IgD-negative memory B cell (primary cell): Measurements from ENCODE around the gene TAF11L13. TPM values are rescaled to one million over a fixed set of nuclear protein-coding genes. Genes with fewer than 3 reads are reported as not detected.

Experiments used
- H3K27ac Mint-ChIP-seq, 3 donors: one replicate each; pipeline ENCODE4 v1.8.0; 2020 to 2022; ENCODE audit warnings: mild to moderate bottlenecking in 3 of 3, mixed read lengths in 3 of 3, moderate library complexity in 1 of 3
- H3K27me3 Mint-ChIP-seq: one replicate; pipeline ENCODE4 v1.8.0; 2021; ENCODE audit warnings: mixed read lengths
- H3K36me3 Mint-ChIP-seq: one replicate; pipeline ENCODE4 v1.8.0; 2020; ENCODE audit warnings: mild to moderate bottlenecking, mixed read lengths
- H3K4me1 Mint-ChIP-seq, 3 donors: one replicate each; pipeline ENCODE4 v1.8.0; 2020 to 2022; ENCODE audit warnings: mixed read lengths in 3 of 3, mild to moderate bottlenecking in 1 of 3
- H3K4me3 Mint-ChIP-seq, 4 donors: one replicate each; pipeline ENCODE4 v1.8.0; 2020 to 2022; ENCODE audit warnings: mild to moderate bottlenecking in 4 of 4, mixed read lengths in 4 of 4, moderate library complexity in 3 of 4
- H3K9me3 Mint-ChIP-seq, 3 donors: one replicate each; pipeline ENCODE4 v1.8.0; 2020 to 2021; ENCODE audit warnings: mixed read lengths in 3 of 3, mild to moderate bottlenecking in 1 of 3
- polyA plus RNA-seq: library from polyadenylated mRNA; unstranded; fragments of 300-500 nt; fragmentation: Illumina TruSeq; gene quantifications from one replicate; pipeline ENCODE4 v1.2.3, GENCODE V29; 2021

Gene TAF11L13
- polyA plus RNA-seq, 1 donor from 2014 or later: not detected

- Mint-ChIP-seq H3K4me3 (no peak overlapping the region), H3K27me3 (no peaks in the 10 kb centered on the region), H3K27ac (no peak overlapping the region), H3K36me3 (peaks cover 1% of the 10 kb centered on the region), H3K4me1 (peaks cover 0 to under 1% (median 0%) of the 10 kb centered on the region in 3 donors), H3K9me3 (peaks cover 0 to under 1% (median 0%) of the 10 kb centered on the region in 3 donors)
These were observed 24.0 kb downstream of the TAF11L13 start for GRCh38 chr5:17655921-17656320.

DNA sequence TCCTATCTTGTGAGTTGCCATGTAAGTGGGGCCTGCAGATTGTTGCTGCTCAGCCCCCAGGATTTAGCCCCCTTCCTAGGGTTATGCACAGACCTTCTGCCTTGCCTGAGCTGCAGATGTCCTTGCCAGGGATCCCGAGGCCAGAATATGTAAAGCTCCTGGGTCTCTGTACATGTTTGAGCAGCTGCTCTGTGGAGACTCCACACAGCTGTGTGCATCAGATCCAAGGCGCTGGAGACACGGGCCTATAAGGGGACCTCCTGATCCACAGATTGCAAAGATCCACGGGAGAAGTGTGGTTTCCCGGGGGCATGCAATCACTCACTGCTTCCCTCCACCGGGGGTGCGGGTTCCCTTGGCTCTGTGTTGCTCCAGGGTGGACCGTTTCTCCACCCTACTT lies 31.3 kb downstream of the TAF11L13 start:
- Mint-ChIP-seq H3K36me3 (peaks cover 3% of the 10 kb centered on the region), H3K27me3 (peaks cover 2% of the 10 kb centered on the region), H3K4me1 (peaks cover 16 to 21% (median 16%) of the 10 kb centered on the region in 3 donors), H3K27ac (no peak overlapping the region), H3K4me3 (no peak overlapping the region), H3K9me3 (peaks cover 3 to 16% (median 6%) of the 10 kb centered on the region in 3 donors)

GRCh38 chr5:17665836-17666235 lies 33.9 kb downstream of the TAF11L13 start:
- H3K27me3 Mint-ChIP-seq: peaks cover 2% of the 10 kb centered on the region
- peaks cover 16 to 21% (median 16%) of the 10 kb centered on the region in 3 donors for H3K4me1 Mint-ChIP-seq
- no peak overlapping the region for H3K27ac Mint-ChIP-seq
- peaks cover 3 to 16% (median 6%) of the 10 kb centered on the region in 3 donors for H3K9me3 Mint-ChIP-seq
- peaks cover 2% of the 10 kb centered on the region for H3K36me3 Mint-ChIP-seq
- peak overlapping the region in 1 of 4 donors; percentile 1 for H3K4me3 Mint-ChIP-seq

GRCh38 chr5:17666726-17667235 lies 34.9 kb downstream of the TAF11L13 start:
- Mint-ChIP-seq H3K36me3 (peaks cover under 1% of the 10 kb centered on the region), H3K4me1 (peaks cover 16 to 17% (median 16%) of the 10 kb centered on the region in 3 donors), H3K27me3 (peaks cover 2% of the 10 kb centered on the region), H3K27ac (peak overlapping the region in 1 of 3 donors; percentile 65), H3K9me3 (peaks cover 3 to 14% (median 9%) of the 10 kb centered on the region in 3 donors), H3K4me3 (peak overlapping the region in 3 of 4 donors; percentile 5 to 50 (median 10))

DNA sequence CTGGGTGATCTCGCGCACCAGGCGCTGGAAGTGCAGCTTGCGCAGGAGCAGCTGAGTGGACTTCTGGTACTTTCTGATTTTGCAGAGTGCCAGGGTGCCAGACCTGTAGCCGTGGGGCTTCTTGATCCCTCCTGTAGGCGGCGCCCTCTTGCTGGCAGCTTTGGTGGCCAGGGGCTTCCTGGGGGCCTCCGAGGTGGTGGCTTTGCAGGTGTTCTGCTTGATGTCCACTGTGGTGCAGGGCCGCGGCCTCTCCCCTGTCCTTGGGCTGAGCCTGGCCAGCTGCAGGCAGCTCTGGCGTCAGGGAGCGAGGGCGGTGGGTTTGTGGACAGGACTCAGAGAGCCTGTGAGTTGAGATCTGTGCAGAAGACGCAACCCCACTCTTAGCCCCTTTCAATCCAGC lies 38.5 kb downstream of the TAF11L13 start:
- Mint-ChIP-seq H3K4me3 (no peak overlapping the region), H3K4me1 (peaks cover 16 to 17% (median 16%) of the 10 kb centered on the region in 3 donors), H3K9me3 (peaks cover 3 to 11% (median 4%) of the 10 kb centered on the region in 3 donors), H3K27ac (no peak overlapping the region), H3K36me3 (no peaks in the 10 kb centered on the region), H3K27me3 (peaks cover 2% of the 10 kb centered on the region)

- Mint-ChIP-seq H3K27me3 (peaks cover 3% of the 10 kb centered on the region), H3K9me3 (peaks cover 0 to 1% (median 0%) of the 10 kb centered on the region in 3 donors), H3K27ac (no peak overlapping the region), H3K36me3 (no peaks in the 10 kb centered on the region), H3K4me1 (no peaks in the 10 kb centered on the region), H3K4me3 (no peak overlapping the region)
These were observed 47.0 kb downstream of the TAF11L13 start for GRCh38 chr5:17678751-17679324.

GRCh38 chr5:17679597-17680203 lies 47.8 kb downstream of the TAF11L13 start:
- Mint-ChIP-seq H3K4me1 (no peaks in the 10 kb centered on the region), H3K4me3 (no peak overlapping the region), H3K27ac (no peak overlapping the region), H3K36me3 (no peaks in the 10 kb centered on the region), H3K9me3 (peaks cover 0 to 1% (median 0%) of the 10 kb centered on the region in 3 donors), H3K27me3 (peaks cover 3% of the 10 kb centered on the region)

- Mint-ChIP-seq H3K36me3 (no peaks in the 10 kb centered on the region), H3K9me3 (peaks cover 0 to 1% (median 0%) of the 10 kb centered on the region in 3 donors), H3K27me3 (peaks cover 3% of the 10 kb centered on the region), H3K4me3 (no peak overlapping the region), H3K27ac (no peak overlapping the region), H3K4me1 (no peaks in the 10 kb centered on the region)
These were observed 48.8 kb downstream of the TAF11L13 start for GRCh38 chr5:17680737-17681136.

Other genes with a start within 250 kb of the TAF11L13 start
- not detected for gene TAF11L2, start 133.9 kb upstream of the TAF11L13 start, polyA plus RNA-seq
- not detected for gene TAF11L3, start 113.7 kb upstream of the TAF11L13 start, polyA plus RNA-seq
- not detected for gene TAF11L4, start 110.3 kb upstream of the TAF11L13 start, polyA plus RNA-seq
- gene TAF11L5, start 106.9 kb upstream of the TAF11L13 start, polyA plus RNA-seq: not detected
- gene TAF11L6, start 103.4 kb upstream of the TAF11L13 start, polyA plus RNA-seq: not detected
- gene TAF11L7, start 46.3 kb upstream of the TAF11L13 start, polyA plus RNA-seq: not detected
- gene TAF11L8, start 41.1 kb upstream of the TAF11L13 start, polyA plus RNA-seq: not detected
- gene TAF11L9, start 37.7 kb upstream of the TAF11L13 start, polyA plus RNA-seq: not detected
- gene TAF11L10, start 34.3 kb upstream of the TAF11L13 start, polyA plus RNA-seq: not detected
- gene TAF11L11, start 27.9 kb upstream of the TAF11L13 start, polyA plus RNA-seq: not detected
- not detected for gene TAF11L12, start 21.7 kb upstream of the TAF11L13 start, polyA plus RNA-seq
- gene TAF11L14, start 2.4 kb downstream of the TAF11L13 start, polyA plus RNA-seq: not detected